Psoas muscle (tissue), 8 donors: ENCODE data around the gene HMGCL. TPM values are rescaled to one million over a fixed set of nuclear protein-coding genes. Genes with fewer than 3 reads are reported as not detected.
"Not testable (repeated sequence)": the region's sequence is repeated elsewhere in the genome, so short reads cannot be mapped to it uniquely, and the experiment has no call there.

Experiments used
- ATAC-seq, 4 donors: fragments of 200-7000 bp; cut with Tn5 transposase; one replicate each; pipeline ENCODE4 v1.9.1; 2020; ENCODE audit warnings: moderate library complexity in 3 of 4, mild to moderate bottlenecking in 2 of 4
- DNase-seq, 2 donors: peaks; one replicate each; pipeline ENCODE4 v3.0.0-alpha.2; 2020
- H3K27ac ChIP-seq: fragments of 200-600 bp; one replicate; pipeline ENCODE4 v1.8.0; 2022
- H3K27me3 ChIP-seq, 3 donors: fragments of 200-600 bp in 1 of 3; one replicate each; pipeline versions ENCODE4 v1.6.1 to v1.8.0; 2013 to 2022; ENCODE audit warnings: low read length in 2 of 3, mild to moderate bottlenecking in 2 of 3, moderate library complexity in 1 of 3; ENCODE audit not compliant: insufficient read depth in 3 of 3
- H3K36me3 ChIP-seq, 2 donors: fragments of 200-600 bp in 1 of 2; one replicate each; pipeline versions ENCODE4 v1.6.1 to v1.8.0; 2013 to 2022; ENCODE audit warnings: low read depth in 1 of 2, mild to moderate bottlenecking in 1 of 2, moderate library complexity in 1 of 2; ENCODE audit not compliant: insufficient read depth in 1 of 2
- H3K4me1 ChIP-seq: fragments of 200-600 bp; one replicate; pipeline ENCODE4 v1.8.0; 2022
- H3K4me3 ChIP-seq: fragments of 200-600 bp; one replicate; pipeline ENCODE4 v1.8.0; 2022; ENCODE audit warnings: mild to moderate bottlenecking
- H3K9me3 ChIP-seq: fragments of 200-600 bp; one replicate; pipeline ENCODE4 v1.8.0; 2022
- CTCF ChIP-seq: fragments of 200-600 bp; IDR thresholded peaks from one replicate; pipeline ENCODE4 v1.8.0; 2022; ENCODE audit warnings: antibody characterized with exemption
- WGBS, 3 donors: extraction: QIAGEN DNeasy Blood & Tissue Kit; methylation state at CpG; one replicate each; pipeline versions ENCODE4 v1.1.6 to v1.1.7; 2013; 5-methylcytosine and 5-hydroxymethylcytosine counted together
- intact Hi-C, 2 donors: fragments of 100-400 bp; cut with DNase I; formaldehyde crosslinking; loops; one replicate each; pipeline versions ENCODE4 v1.11.0 to v1.14.2; 2022
- polyA plus RNA-seq, 3 donors: library from polyadenylated mRNA; stranded (reverse); fragments of 200-250 nt; gene quantifications; one replicate each; pipeline ENCODE4 v1.2.3, GENCODE V29; 2013
- total RNA-seq, 4 donors: library from RNA; stranded (reverse); fragmentation: NEBNext Ultra II Directional in 2 of 4; extraction: Animal tissue kit (Norgen Biotek cat#: 25700) in 2 of 4; gene quantifications; one replicate each; pipeline versions ENCODE4 v1.2.1 to v1.2.4, GENCODE V29; 2021 to 2023
- donor health status: healthy with polysubstance abuse.
- donor health status: DM: no; HTN: no; CAD: no; lungs with moderate emphysema.
- donor health status: Bipolar disorder and iron deficiency.
- donor health status: healthy.
- donor health status: DM: yes; HTN: yes; CAD: no.
- donor health status: DM: no; HTN: no; CAD: no.
- donor health status: DM: no; HTN: no; CAD: no.
- donor health status: DM: yes; HTN: yes; CAD: no.

HMGCL gene
- total and polyA plus RNA-seq, 7 donors: 19.6 to 55.4 (median 33.5) TPM

GRCh38 chr1:23798662-23799142, 26.5 kb downstream of the HMGCL start:
- intact Hi-C loops: no loop called here
- ATAC-seq (no peak), DNase-seq (peak in 1 of 2 donors; percentile 54)
- Histone ChIP-seq H3K36me3 (peaks cover 0 to 48% of the 10 kb centered on the region in 2 donors), H3K27ac (peak overlapping the region; percentile 98), H3K9me3 (no peaks in the 10 kb centered on the region), H3K4me1 (peaks cover 13% of the 10 kb centered on the region), H3K4me3 (no peak overlapping the region), H3K27me3 (no peaks in the 10 kb centered on the region)
- TF ChIP-seq CTCF: no peak
- 70 to 77% (median 73%) methylated on average over 10 to 12 of the region's 12 CpGs for WGBS, 3 donors

- no peak for DNase-seq
- no peaks in the 10 kb centered on the region for H3K9me3 ChIP-seq
- 67 to 78% (median 73%) methylated on average over 19 to 20 of the region's 20 CpGs for WGBS, 3 donors
- H3K4me1 ChIP-seq: peaks cover 18% of the 10 kb centered on the region
- no peaks in the 10 kb centered on the region for H3K27me3 ChIP-seq
- H3K27ac ChIP-seq: no peak overlapping the region
- TF ChIP-seq CTCF: no peak
- peaks cover 0 to 38% of the 10 kb centered on the region in 2 donors for H3K36me3 ChIP-seq
- H3K4me3 ChIP-seq: no peak overlapping the region
- no peak for ATAC-seq
- intact Hi-C loops: no loop called here
Measured at GRCh38 chr1:23797478-23798448, 27.5 kb downstream of the HMGCL start.

- peaks cover 0 to 32% of the 10 kb centered on the region in 2 donors for H3K36me3 ChIP-seq
- no peak for TF ChIP-seq CTCF
Measured at GRCh38 chr1:23796466-23797271, 28.6 kb downstream of the HMGCL start.

GRCh38 chr1:23795676-23796465, 29.4 kb downstream of the HMGCL start:
- H3K4me3 ChIP-seq: no peak overlapping the region
- no peak for TF ChIP-seq CTCF
- no peak for DNase-seq
- H3K4me1 ChIP-seq: peaks cover 25% of the 10 kb centered on the region
- no peaks in the 10 kb centered on the region for H3K9me3 ChIP-seq
- H3K27ac ChIP-seq: no peak overlapping the region
- intact Hi-C loops: no loop called here
- no peak for ATAC-seq
- no peaks in the 10 kb centered on the region for H3K27me3 ChIP-seq
- peaks cover 0 to 32% of the 10 kb centered on the region in 2 donors for H3K36me3 ChIP-seq
- 64 to 81% (median 74%) methylated on average over 16 of the region's 16 CpGs for WGBS, 3 donors

More at GRCh38 chr1:23796466-23797271, 28.6 kb downstream of the HMGCL start:
- no peak overlapping the region for H3K4me3 ChIP-seq
- H3K27me3 ChIP-seq: no peaks in the 10 kb centered on the region
- 58 to 66% (median 61%) methylated on average over 17 of the region's 17 CpGs for WGBS, 3 donors
- no peak overlapping the region for H3K27ac ChIP-seq
- intact Hi-C loops: no loop called here
- no peaks in the 10 kb centered on the region for H3K9me3 ChIP-seq
- ATAC-seq: no peak
- DNase-seq: no peak
- peaks cover 25% of the 10 kb centered on the region for H3K4me1 ChIP-seq

GRCh38 chr1:23794732-23795182, 30.5 kb downstream of the HMGCL start:
- H3K27ac ChIP-seq, H3K27me3 ChIP-seq, H3K9me3 ChIP-seq, H3K4me3 ChIP-seq, intact Hi-C loops, ATAC-seq, DNase-seq: not testable (repeated sequence)
- WGBS, 3 donors: 63 to 77% (median 67%) methylated on average over 7 to 9 of the region's 9 CpGs
- peaks cover 0 to 32% of the 10 kb centered on the region in 2 donors for H3K36me3 ChIP-seq
- H3K4me1 ChIP-seq: peaks cover 32% of the 10 kb centered on the region
